H9 (cell line): ENCODE data around the gene DLG5. TPM values are rescaled to one million over a fixed set of nuclear protein-coding genes. Genes with fewer than 3 reads are reported as not detected.

Source experiments
- DNase-seq: peaks from one replicate; pipeline ENCODE4 v3.0.0-alpha.2; 2017
- H2AFZ ChIP-seq: one replicate; pipeline ENCODE4 v1.6.1; 2013; ENCODE audit warnings: mild to moderate bottlenecking, low read length, control low read depth, moderate library complexity
- H2AK5ac ChIP-seq: 2 replicates; pipeline ENCODE4 v1.6.1; 2013; ENCODE audit warnings: low read length, control low read depth, mixed read lengths; ENCODE audit not compliant: insufficient read length
- H2BK120ac ChIP-seq: one replicate; pipeline ENCODE4 v1.6.1; 2013; ENCODE audit warnings: low read depth, mild to moderate bottlenecking, low read length, control low read depth, inconsistent platforms; ENCODE audit not compliant: poor library complexity, severe bottlenecking
- H2BK12ac ChIP-seq: 2 replicates; pipeline ENCODE4 v1.6.1; 2013; ENCODE audit warnings: low read length, control low read depth, mixed read lengths, low read depth; ENCODE audit not compliant: insufficient read length
- H2BK15ac ChIP-seq: 2 replicates; pipeline ENCODE4 v1.6.1; 2013; ENCODE audit warnings: low read depth, low read length, control low read depth
- H2BK20ac ChIP-seq: one replicate; pipeline ENCODE4 v1.6.1; 2013; ENCODE audit warnings: low read depth, mild to moderate bottlenecking, low read length, control low read depth, inconsistent platforms; ENCODE audit not compliant: poor library complexity, severe bottlenecking
- H2BK5ac ChIP-seq: 2 replicates; pipeline ENCODE4 v1.6.1; 2013; ENCODE audit warnings: low read length, control low read depth, mixed read lengths; ENCODE audit not compliant: insufficient read length
- H3K14ac ChIP-seq: 2 replicates; pipeline ENCODE4 v1.6.1; 2013; ENCODE audit warnings: low read length, control low read depth; ENCODE audit not compliant: insufficient read depth
- H3K18ac ChIP-seq: 2 replicates; pipeline ENCODE4 v1.6.1; 2013; ENCODE audit warnings: low read depth, mild to moderate bottlenecking, mixed read lengths, low read length, control low read depth; ENCODE audit not compliant: insufficient read length
- H3K23ac ChIP-seq: 2 replicates; pipeline ENCODE4 v1.6.1; 2013; ENCODE audit warnings: low read length, control low read depth, mixed read lengths, low read depth; ENCODE audit not compliant: insufficient read length
- H3K23me2 ChIP-seq: 2 replicates; pipeline ENCODE4 v1.6.1; 2013; ENCODE audit warnings: low read depth, mild to moderate bottlenecking, mixed read lengths, low read length, control low read depth; ENCODE audit not compliant: insufficient read length, poor library complexity, severe bottlenecking
- H3K27ac ChIP-seq: 2 replicates; pipeline ENCODE4 v1.5.1; 2013; ENCODE audit warnings: low read length, control low read depth, mixed read lengths, low read depth; ENCODE audit not compliant: insufficient read length
- H3K27me3 ChIP-seq: 2 replicates; pipeline ENCODE4 v1.6.1; 2013; ENCODE audit warnings: low read length, control low read depth, inconsistent platforms; ENCODE audit not compliant: insufficient read depth
- H3K4ac ChIP-seq: 2 replicates; pipeline ENCODE4 v1.6.1; 2013; ENCODE audit warnings: low read depth, mild to moderate bottlenecking, control low read depth, inconsistent platforms, low read length, moderate library complexity
- H3K4me1 ChIP-seq: 2 replicates; pipeline ENCODE4 v1.6.1; 2013; ENCODE audit warnings: low read length, control low read depth, inconsistent platforms; ENCODE audit not compliant: insufficient read depth
- H3K4me2 ChIP-seq: 2 replicates; pipeline ENCODE4 v1.6.1; 2013; ENCODE audit warnings: low read length, control low read depth, mixed read lengths; ENCODE audit not compliant: insufficient read length, insufficient read depth
- H3K56ac ChIP-seq: 2 replicates; pipeline ENCODE4 v1.6.1; 2013; ENCODE audit warnings: low read depth, mild to moderate bottlenecking, mixed read lengths, low read length, control low read depth; ENCODE audit not compliant: insufficient read length
- H3K79me1 ChIP-seq: 2 replicates; pipeline ENCODE4 v1.6.1; 2013; ENCODE audit warnings: low read depth, mild to moderate bottlenecking, moderate library complexity, low read length, control low read depth, inconsistent platforms; ENCODE audit not compliant: insufficient read depth, poor library complexity, severe bottlenecking
- H3K79me2 ChIP-seq: 2 replicates; pipeline ENCODE4 v1.6.1; 2013; ENCODE audit warnings: low read length, control low read depth, inconsistent platforms; ENCODE audit not compliant: insufficient read depth
- H3K9ac ChIP-seq: 2 replicates; pipeline ENCODE4 v1.6.1; 2013; ENCODE audit warnings: low read length, control low read depth, mixed read lengths; ENCODE audit not compliant: insufficient read length; ENCODE audit errors: extremely low read depth
- H3K9me3 ChIP-seq: one replicate; pipeline ENCODE4 v1.6.1; 2013; ENCODE audit warnings: low read depth, low read length, inconsistent platforms; ENCODE audit not compliant: control insufficient read depth
- H3T11ph ChIP-seq: one replicate; pipeline ENCODE4 v1.6.1; 2013; ENCODE audit warnings: mild to moderate bottlenecking, low read length, control low read depth, inconsistent platforms
- H4K20me1 ChIP-seq: one replicate; pipeline ENCODE4 v1.6.1; 2013; ENCODE audit not compliant: control insufficient read depth, insufficient read length, insufficient read depth
- H4K5ac ChIP-seq: 2 replicates; pipeline ENCODE4 v1.6.1; 2013; ENCODE audit warnings: low read depth, mild to moderate bottlenecking, mixed read lengths, low read length, control low read depth; ENCODE audit not compliant: insufficient read length
- H4K8ac ChIP-seq: replicated peaks from 2 replicates; pipeline ENCODE4 v1.6.1; 2013; ENCODE audit warnings: low read length, control low read depth, mixed read lengths, low read depth; ENCODE audit not compliant: insufficient read length
- H4K91ac ChIP-seq: 2 replicates; pipeline ENCODE4 v1.6.1; 2013; ENCODE audit warnings: low read depth, mild to moderate bottlenecking, moderate library complexity, mixed read lengths, low read length, control low read depth; ENCODE audit not compliant: insufficient read length
- H3K27ac Mint-ChIP-seq, 3 experiments: 2 replicates in 2 of 3; 3 replicates in 1 of 3; pipeline ENCODE4 v1.8.0; 2020 to 2021; ENCODE audit warnings: mixed read lengths in 3 of 3, mild to moderate bottlenecking in 1 of 3, moderate library complexity in 1 of 3
- H3K27me3 Mint-ChIP-seq: 2 replicates; pipeline ENCODE4 v1.8.0; 2021; ENCODE audit warnings: low read depth, mild to moderate bottlenecking, moderate library complexity, mixed read lengths
- H3K36me3 Mint-ChIP-seq, 3 experiments: 2 replicates in 2 of 3; 3 replicates in 1 of 3; pipeline ENCODE4 v1.8.0; 2020 to 2021; ENCODE audit warnings: low read depth in 3 of 3, mixed read lengths in 3 of 3; ENCODE audit not compliant: insufficient read depth in 1 of 3
- H3K4me1 Mint-ChIP-seq, 2 experiments: 2 replicates each; pipeline ENCODE4 v1.8.0; 2020; ENCODE audit warnings: mixed read lengths in 2 of 2
- H3K4me3 Mint-ChIP-seq, 2 experiments: 2 replicates in 1 of 2; 3 replicates in 1 of 2; pipeline ENCODE4 v1.8.0; 2020 to 2021; ENCODE audit warnings: mild to moderate bottlenecking in 2 of 2, mixed read lengths in 2 of 2, moderate library complexity in 1 of 2
- H3K9me3 Mint-ChIP-seq, 2 experiments: 2 replicates in 1 of 2; 3 replicates in 1 of 2; pipeline ENCODE4 v1.8.0; 2020; ENCODE audit warnings: mild to moderate bottlenecking in 2 of 2, mixed read lengths in 2 of 2, moderate library complexity in 1 of 2
- CTCF ChIP-seq: fragments of 200-600 bp; sonication (generic); conservative IDR thresholded peaks from 3 replicates; pipeline ENCODE4 v1.8.0; 2021; ENCODE audit warnings: antibody characterized with exemption, mild to moderate bottlenecking
- WGBS: extraction: QIAGEN DNeasy Blood & Tissue Kit; methylation state at CpG from one replicate; pipeline ENCODE4 v1.1.7; 2013; ENCODE audit warnings: missing lambda C conversion rate, low lambda C conversion rate, mixed read lengths; ENCODE audit not compliant: insufficient read length; ENCODE audit errors: extremely low coverage; 5-methylcytosine and 5-hydroxymethylcytosine counted together
- total RNA-seq: library from RNA; stranded (reverse); gene quantifications from 2 replicates; pipeline ENCODE4 v1.2.1, GENCODE V29; 2021

The DLG5 gene
- total RNA-seq, 1 experiment from 2014 or later, result 67.4 TPM

- Histone ChIP-seq H3K27me3 (no peaks in the 10 kb centered on the region), H3K4me2 (no peak overlapping the region), H2BK20ac (no peak overlapping the region), H2BK12ac (no peak overlapping the region), H2AK5ac (no peak overlapping the region), H3K79me1 (no peaks in the 10 kb centered on the region), H3K4me1 (no peaks in the 10 kb centered on the region), H3K4ac (no peak overlapping the region), H4K8ac (no peak overlapping the region), H3K14ac (no peak overlapping the region), H3K27ac (no peak overlapping the region), H2BK5ac (no peak overlapping the region), H3K56ac (no peak overlapping the region), H3K23me2 (no peaks in the 10 kb centered on the region), H3T11ph (no peak overlapping the region), H2BK15ac (no peak overlapping the region), H3K23ac (no peak overlapping the region), H3K79me2 (no peaks in the 10 kb centered on the region), H2AFZ (no peak overlapping the region), H4K20me1 (no peaks in the 10 kb centered on the region), H3K9ac (no peak overlapping the region), H2BK120ac (no peak overlapping the region), H3K9me3 (no peaks in the 10 kb centered on the region), H4K91ac (no peak overlapping the region), H3K18ac (no peak overlapping the region), H4K5ac (no peak overlapping the region)
- no CpG with 5 or more reads among the region's 23 CpGs for WGBS
- Mint-ChIP-seq H3K9me3 (no peaks in the 10 kb centered on the region), H3K4me1 (no peaks in the 10 kb centered on the region), H3K27ac (peak overlapping the region in 1 of 3 experiments; percentile 73; a peak in 1 of 7 replicates), H3K4me3 (no peak overlapping the region), H3K27me3 (no peaks in the 10 kb centered on the region), H3K36me3 (peaks cover 34 to 90% (median 78%) of the 10 kb centered on the region in 3 experiments)
- DNase-seq, result no peak
- no peak for TF ChIP-seq CTCF
Observed at GRCh38 chr10:77811831-77812430, 114.6 kb downstream of the DLG5 start.
